Spleen (tissue), 7 donors: ENCODE data around the gene DACH1.

Experiments used
- CTCF ChIP-seq, 11 experiments: fragments of 200-600 bp in 7 of 11; fragments of 450-650 bp in 4 of 11; sonication (generic) in 4 of 11; IDR thresholded peaks in 8 of 11; conservative IDR thresholded peaks in 3 of 11; 1 replicate in 7 of 11; 2 replicates in 4 of 11; pipeline versions ENCODE4 v1.4.0 to v1.8.0; 2016 to 2021; ENCODE audit warnings: antibody characterized with exemption in 11 of 11, inconsistent platforms in 4 of 11, mild to moderate bottlenecking in 1 of 11
- POLR2A ChIP-seq, 3 donors: fragments of 450-650 bp; IDR thresholded peaks; one replicate each; pipeline ENCODE4 v1.5.1; 2017; ENCODE audit warnings: antibody characterized with exemption in 3 of 3, mild to moderate bottlenecking in 1 of 3
- donor health status: DM: no; HTN: no; CAD: no; lungs with moderate emphysema.
- donor health status: DM: no; HTN: no; CAD: no.
- donor health status: DM: no; HTN: no; CAD: no.

GRCh38 chr13:71685072-71685471, 181.9 kb downstream of the DACH1 start:
- TF ChIP-seq CTCF (IDR thresholded peaks at IDR 0.05 in 8 of 11, conservative IDR thresholded peaks at IDR 0.05 in 3 of 11), result no peak
- no peak for TF ChIP-seq POLR2A (IDR thresholded peaks at IDR 0.05)
